Keratinocyte (primary cell): ENCODE measurements around the gene CUTA.

Experiments
- EZH2 ChIP-seq: IDR thresholded peaks from one replicate; pipeline ENCODE4 v1.6.1; 2012; ENCODE audit warnings: inconsistent platforms, mild to moderate bottlenecking, low read length, moderate library complexity
- TF ChIP-seq, protein P1 (sequence below), 3 experiments: IDR thresholded peaks in 1 of 3; conservative IDR thresholded peaks in 1 of 3; optimal IDR thresholded peaks in 1 of 3; 2 replicates in 2 of 3; 3 replicates in 1 of 3; pipeline versions ENCODE3 to v1.5.1; 2011; ENCODE audit warnings: low read length in 3 of 3, mild to moderate bottlenecking in 3 of 3, moderate library complexity in 2 of 3, control low read depth in 1 of 3, inconsistent platforms in 1 of 3; ENCODE audit not compliant: insufficient read depth in 2 of 3; ENCODE audit errors: extremely low read depth in 1 of 3

DNA sequence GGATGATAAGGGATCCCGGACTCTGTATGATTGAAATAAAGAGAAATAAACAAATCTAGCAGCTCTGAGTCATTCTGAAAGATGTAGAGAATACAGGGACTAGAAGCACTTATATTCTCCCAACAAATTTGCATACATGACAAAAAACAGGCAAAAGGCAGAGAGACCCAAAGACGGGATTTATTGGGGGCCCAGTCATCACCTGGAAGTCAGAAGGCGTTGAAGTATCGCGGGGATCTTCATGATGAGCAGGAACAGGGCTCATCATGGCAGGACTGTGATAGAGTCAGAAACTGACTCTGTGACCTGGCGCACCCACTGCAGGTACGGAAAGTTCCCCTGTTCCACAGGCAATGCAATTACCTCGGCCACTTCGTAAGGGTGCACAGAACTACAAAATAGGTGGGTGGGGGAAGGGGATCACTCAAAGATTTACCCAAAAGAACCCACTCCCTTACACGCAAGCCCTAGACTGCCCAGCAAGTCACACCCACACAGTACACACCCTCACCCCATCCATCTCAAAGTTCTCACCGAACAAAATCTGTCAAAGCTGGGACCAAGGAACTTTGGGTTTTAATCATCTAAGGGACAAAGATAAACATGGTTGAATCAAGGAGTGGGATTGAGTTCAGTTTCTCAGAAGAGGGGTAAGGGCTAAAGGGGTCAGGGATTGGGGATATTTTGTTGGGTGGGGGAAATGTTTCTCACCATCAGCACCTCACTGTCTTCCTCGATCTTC, 1.4 kb downstream of the CUTA start:
- TF ChIP-seq, protein P1, sequence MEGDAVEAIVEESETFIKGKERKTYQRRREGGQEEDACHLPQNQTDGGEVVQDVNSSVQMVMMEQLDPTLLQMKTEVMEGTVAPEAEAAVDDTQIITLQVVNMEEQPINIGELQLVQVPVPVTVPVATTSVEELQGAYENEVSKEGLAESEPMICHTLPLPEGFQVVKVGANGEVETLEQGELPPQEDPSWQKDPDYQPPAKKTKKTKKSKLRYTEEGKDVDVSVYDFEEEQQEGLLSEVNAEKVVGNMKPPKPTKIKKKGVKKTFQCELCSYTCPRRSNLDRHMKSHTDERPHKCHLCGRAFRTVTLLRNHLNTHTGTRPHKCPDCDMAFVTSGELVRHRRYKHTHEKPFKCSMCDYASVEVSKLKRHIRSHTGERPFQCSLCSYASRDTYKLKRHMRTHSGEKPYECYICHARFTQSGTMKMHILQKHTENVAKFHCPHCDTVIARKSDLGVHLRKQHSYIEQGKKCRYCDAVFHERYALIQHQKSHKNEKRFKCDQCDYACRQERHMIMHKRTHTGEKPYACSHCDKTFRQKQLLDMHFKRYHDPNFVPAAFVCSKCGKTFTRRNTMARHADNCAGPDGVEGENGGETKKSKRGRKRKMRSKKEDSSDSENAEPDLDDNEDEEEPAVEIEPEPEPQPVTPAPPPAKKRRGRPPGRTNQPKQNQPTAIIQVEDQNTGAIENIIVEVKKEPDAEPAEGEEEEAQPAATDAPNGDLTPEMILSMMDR (optimal IDR thresholded peaks at IDR 0.05 in 1 of 3, IDR thresholded peaks at IDR 0.05 in 1 of 3, conservative IDR thresholded peaks at IDR 0.05 in 1 of 3; ENCODE audit: extremely low read depth in 1 of 3, insufficient read depth in 2 of 3, low read length in 3 of 3) = no peak
- TF ChIP-seq EZH2 = no peak
